GM23338 (cell line): Measurements from ENCODE around the gene TMEM37. TPM values are rescaled to one million over a fixed set of nuclear protein-coding genes. Genes with fewer than 3 reads are reported as not detected.

ENCODE experiments used
- ATAC-seq: fragments of 200-7000 bp; cut with Tn5 transposase; 3 replicates; pipeline ENCODE4 v1.9.1; 2020
- DNase-seq: peaks from one replicate; pipeline ENCODE4 v3.0.0-alpha.2; 2015; ENCODE audit warnings: low spot score
- H2AFZ ChIP-seq: fragments of 200-600 bp; sonication (generic); 2 replicates; pipeline ENCODE4 v1.8.0; 2016; ENCODE audit warnings: antibody characterized with exemption, mild to moderate bottlenecking, moderate library complexity
- H3F3A ChIP-seq: fragments of 200-600 bp; sonication (generic); replicated peaks from 2 replicates; pipeline ENCODE4 v1.8.0; 2017; ENCODE audit warnings: antibody characterized with exemption, mixed run types, low read depth
- H3K27ac ChIP-seq: fragments of 200-600 bp; sonication (generic); 2 replicates; pipeline ENCODE4 v1.6.1; 2016; ENCODE audit warnings: low read depth
- H3K27me3 ChIP-seq: fragments of 200-600 bp; sonication (generic); 2 replicates; pipeline ENCODE4 v1.8.0; 2016; ENCODE audit warnings: mild to moderate bottlenecking, mixed run types, moderate library complexity; ENCODE audit not compliant: insufficient read depth
- H3K36me3 ChIP-seq: fragments of 200-600 bp; sonication (generic); 2 replicates; pipeline ENCODE4 v1.8.0; 2016; ENCODE audit warnings: mild to moderate bottlenecking; ENCODE audit not compliant: insufficient read depth
- H3K4me1 ChIP-seq: fragments of 200-600 bp; sonication (generic); 2 replicates; pipeline ENCODE4 v1.8.0; 2016; ENCODE audit warnings: mild to moderate bottlenecking, moderate library complexity; ENCODE audit not compliant: insufficient read depth
- H3K4me2 ChIP-seq: fragments of 200-600 bp; sonication (generic); 2 replicates; pipeline ENCODE4 v1.7.1; 2017; ENCODE audit warnings: mixed run types
- H3K4me3 ChIP-seq: fragments of 200-600 bp; sonication (generic); 2 replicates; pipeline ENCODE4 v1.6.1; 2016; ENCODE audit warnings: mixed run types
- H3K79me2 ChIP-seq: fragments of 200-600 bp; sonication (generic); replicated peaks from 2 replicates; pipeline ENCODE4 v1.8.0; 2017; ENCODE audit warnings: mild to moderate bottlenecking; ENCODE audit not compliant: insufficient read depth
- H3K9me2 ChIP-seq: fragments of 200-600 bp; sonication (generic); 2 replicates; pipeline ENCODE4 v1.8.0; 2017; ENCODE audit not compliant: insufficient read depth
- H4K20me1 ChIP-seq: fragments of 200-600 bp; sonication (generic); replicated peaks from 2 replicates; pipeline ENCODE4 v1.8.0; 2017; ENCODE audit warnings: mild to moderate bottlenecking; ENCODE audit not compliant: insufficient read depth
- H3K27ac Mint-ChIP-seq: 2 replicates; pipeline ENCODE4 v1.8.0; 2020; ENCODE audit warnings: inconsistent platforms, mild to moderate bottlenecking, moderate library complexity, mixed read lengths
- H3K27me3 Mint-ChIP-seq: 3 replicates; pipeline ENCODE4 v1.8.0; 2022; ENCODE audit warnings: low read depth, mild to moderate bottlenecking, moderate library complexity, mixed read lengths, inconsistent platforms; ENCODE audit not compliant: insufficient read depth, poor library complexity
- H3K36me3 Mint-ChIP-seq: 3 replicates; pipeline ENCODE4 v1.8.0; 2021; ENCODE audit warnings: low read depth, mild to moderate bottlenecking, inconsistent platforms, moderate library complexity, mixed read lengths
- H3K4me1 Mint-ChIP-seq: 3 replicates; pipeline ENCODE4 v1.8.0; 2020; ENCODE audit warnings: mild to moderate bottlenecking, inconsistent platforms, mixed read lengths
- H3K4me3 Mint-ChIP-seq: 3 replicates; pipeline ENCODE4 v1.8.0; 2021; ENCODE audit warnings: moderate library complexity, mild to moderate bottlenecking, inconsistent platforms, mixed read lengths
- H3K9me3 Mint-ChIP-seq: 3 replicates; pipeline ENCODE4 v1.8.0; 2020; ENCODE audit warnings: moderate library complexity, mild to moderate bottlenecking, inconsistent platforms, mixed read lengths
- CREB1 ChIP-seq: fragments of 250-450 bp; sonication (Bioruptor Pico); IDR thresholded peaks from 2 replicates; pipeline ENCODE4 v1.5.0; 2020; ENCODE audit warnings: low read depth, mild to moderate bottlenecking, moderate library complexity
- EZH2 ChIP-seq: fragments of 200-600 bp; sonication (generic); IDR thresholded peaks from one replicate; pipeline ENCODE4 v1.8.0; 2017; ENCODE audit warnings: antibody characterized with exemption, mild to moderate bottlenecking, low read depth; ENCODE audit not compliant: unreplicated experiment
- EZH2phosphoT487 ChIP-seq: fragments of 200-600 bp; sonication (generic); IDR thresholded peaks from one replicate; pipeline ENCODE4 v1.8.1; 2018; ENCODE audit warnings: antibody characterized with exemption; ENCODE audit not compliant: unreplicated experiment
- JUNB ChIP-seq: IDR thresholded peaks from one replicate; pipeline ENCODE4 v1.6.1; 2016; ENCODE audit warnings: antibody characterized with exemption; ENCODE audit not compliant: unreplicated experiment
- NANOG ChIP-seq: IDR thresholded peaks from 2 replicates; pipeline ENCODE4 v1.6.1; 2016; ENCODE audit warnings: antibody characterized with exemption, borderline replicate concordance
- POLR2AphosphoS5 ChIP-seq: IDR thresholded peaks from 2 replicates; pipeline ENCODE4 v1.6.1; 2016; ENCODE audit warnings: antibody characterized with exemption, low read depth
- STAT1 ChIP-seq: IDR thresholded peaks from one replicate; pipeline ENCODE4 v1.6.1; 2016; ENCODE audit warnings: antibody characterized with exemption; ENCODE audit not compliant: unreplicated experiment
- ZNF114 ChIP-seq: fragments of 250-450 bp; sonication (Bioruptor Pico); IDR thresholded peaks from 2 replicates; pipeline ENCODE4 v1.5.0; 2020; ENCODE audit warnings: mild to moderate bottlenecking, moderate library complexity
- ZNF331 ChIP-seq: fragments of 250-450 bp; sonication (Bioruptor Pico); IDR thresholded peaks from 2 replicates; pipeline ENCODE4 v1.5.0; 2020; ENCODE audit warnings: low read depth, mild to moderate bottlenecking, moderate library complexity
- polyA plus RNA-seq: library from polyadenylated mRNA; unstranded; fragments of >200 nt; fragmentation: Nextera tagmentation; extraction: Ambion mirVana; gene quantifications from 2 replicates; pipeline ENCODE4 v1.2.1, GENCODE V29; 2016
- total RNA-seq: library from RNA; depleted of rRNA; stranded (reverse); fragments of >200 nt; shearing (Covaris generic); gene quantifications from 2 replicates; pipeline ENCODE4 v1.2.3, GENCODE V29; 2014
- TF ChIP-seq, protein P1 (sequence below): IDR thresholded peaks from 2 replicates; pipeline ENCODE4 v1.6.1; 2016; ENCODE audit warnings: antibody characterized with exemption
- TF ChIP-seq, protein P2 (sequence below): fragments of 250-450 bp; sonication (Bioruptor Pico); IDR thresholded peaks from 2 replicates; pipeline ENCODE4 v1.5.0; 2020; ENCODE audit warnings: mild to moderate bottlenecking, moderate library complexity
- TF ChIP-seq, protein P3 (sequence below): IDR thresholded peaks from one replicate; pipeline ENCODE4 v1.6.1; 2018; ENCODE audit warnings: antibody characterized with exemption; ENCODE audit not compliant: unreplicated experiment
- TF ChIP-seq, protein P4 (sequence below), 2 experiments: fragments of 200-600 bp in 1 of 2; sonication (generic) in 1 of 2; conservative IDR thresholded peaks; 2 replicates each; pipeline versions ENCODE4 v1.5.1 to v1.6.1; 2016 to 2017; ENCODE audit warnings: antibody characterized with exemption in 2 of 2, low read depth in 2 of 2, mild to moderate bottlenecking in 2 of 2, moderate library complexity in 1 of 2

The TMEM37 gene
- total and polyA plus RNA-seq, 2 experiments from 2014 or later: 8.6 to 8.8 TPM

DNA sequence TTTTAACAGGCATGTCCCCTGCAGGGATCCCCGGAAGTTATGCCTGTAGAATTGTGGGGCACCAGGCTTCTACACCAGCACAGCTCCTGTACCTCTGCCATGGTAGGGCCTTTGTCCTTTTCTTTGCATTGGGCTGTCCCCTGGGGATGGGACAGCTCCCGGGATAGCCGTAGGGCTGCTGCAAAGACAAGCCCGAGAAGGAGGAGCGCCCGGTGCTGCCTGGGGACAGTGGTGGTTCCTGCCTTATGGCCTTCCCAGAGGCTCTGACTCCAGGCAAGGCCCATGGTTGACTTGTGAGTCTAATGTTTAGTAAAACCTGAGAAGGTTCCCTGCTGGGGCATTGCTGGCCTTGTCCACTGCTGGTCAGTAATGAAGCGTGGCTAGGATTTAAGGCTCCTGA is 30.9 kb downstream of the TMEM37 start:
- Histone ChIP-seq H3K4me2 (no peak overlapping the region), H3F3A (no peaks in the 10 kb centered on the region), H2AFZ (no peak overlapping the region), H3K9me2 (no peaks in the 10 kb centered on the region), H4K20me1 (no peaks in the 10 kb centered on the region), H3K4me1 (no peaks in the 10 kb centered on the region), H3K4me3 (no peak overlapping the region), H3K79me2 (no peaks in the 10 kb centered on the region), H3K27me3 (no peaks in the 10 kb centered on the region), H3K27ac (no peak overlapping the region), H3K36me3 (no peaks in the 10 kb centered on the region)
- Mint-ChIP-seq H3K4me1 (no peaks in the 10 kb centered on the region), H3K27ac (no peak overlapping the region), H3K36me3 (no peaks in the 10 kb centered on the region), H3K9me3 (no peaks in the 10 kb centered on the region; the same call in 2 of the 3 replicates), H3K27me3 (peaks cover 3% of the 10 kb centered on the region), H3K4me3 (no peak overlapping the region)
- ATAC-seq: no peak
- DNase-seq: no peak
- TF ChIP-seq POLR2AphosphoS5 (no peak), ZNF114 (no peak), JUNB (no peak), CREB1 (CRISPR knock-in tag) (no peak), STAT1 (no peak), ZNF331 (CRISPR knock-in tag) (no peak), NANOG (no peak), EZH2phosphoT487 (no peak), EZH2 (no peak)
- TF ChIP-seq, protein P1, sequence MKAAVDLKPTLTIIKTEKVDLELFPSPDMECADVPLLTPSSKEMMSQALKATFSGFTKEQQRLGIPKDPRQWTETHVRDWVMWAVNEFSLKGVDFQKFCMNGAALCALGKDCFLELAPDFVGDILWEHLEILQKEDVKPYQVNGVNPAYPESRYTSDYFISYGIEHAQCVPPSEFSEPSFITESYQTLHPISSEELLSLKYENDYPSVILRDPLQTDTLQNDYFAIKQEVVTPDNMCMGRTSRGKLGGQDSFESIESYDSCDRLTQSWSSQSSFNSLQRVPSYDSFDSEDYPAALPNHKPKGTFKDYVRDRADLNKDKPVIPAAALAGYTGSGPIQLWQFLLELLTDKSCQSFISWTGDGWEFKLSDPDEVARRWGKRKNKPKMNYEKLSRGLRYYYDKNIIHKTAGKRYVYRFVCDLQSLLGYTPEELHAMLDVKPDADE: no peak
- TF ChIP-seq, protein P2, sequence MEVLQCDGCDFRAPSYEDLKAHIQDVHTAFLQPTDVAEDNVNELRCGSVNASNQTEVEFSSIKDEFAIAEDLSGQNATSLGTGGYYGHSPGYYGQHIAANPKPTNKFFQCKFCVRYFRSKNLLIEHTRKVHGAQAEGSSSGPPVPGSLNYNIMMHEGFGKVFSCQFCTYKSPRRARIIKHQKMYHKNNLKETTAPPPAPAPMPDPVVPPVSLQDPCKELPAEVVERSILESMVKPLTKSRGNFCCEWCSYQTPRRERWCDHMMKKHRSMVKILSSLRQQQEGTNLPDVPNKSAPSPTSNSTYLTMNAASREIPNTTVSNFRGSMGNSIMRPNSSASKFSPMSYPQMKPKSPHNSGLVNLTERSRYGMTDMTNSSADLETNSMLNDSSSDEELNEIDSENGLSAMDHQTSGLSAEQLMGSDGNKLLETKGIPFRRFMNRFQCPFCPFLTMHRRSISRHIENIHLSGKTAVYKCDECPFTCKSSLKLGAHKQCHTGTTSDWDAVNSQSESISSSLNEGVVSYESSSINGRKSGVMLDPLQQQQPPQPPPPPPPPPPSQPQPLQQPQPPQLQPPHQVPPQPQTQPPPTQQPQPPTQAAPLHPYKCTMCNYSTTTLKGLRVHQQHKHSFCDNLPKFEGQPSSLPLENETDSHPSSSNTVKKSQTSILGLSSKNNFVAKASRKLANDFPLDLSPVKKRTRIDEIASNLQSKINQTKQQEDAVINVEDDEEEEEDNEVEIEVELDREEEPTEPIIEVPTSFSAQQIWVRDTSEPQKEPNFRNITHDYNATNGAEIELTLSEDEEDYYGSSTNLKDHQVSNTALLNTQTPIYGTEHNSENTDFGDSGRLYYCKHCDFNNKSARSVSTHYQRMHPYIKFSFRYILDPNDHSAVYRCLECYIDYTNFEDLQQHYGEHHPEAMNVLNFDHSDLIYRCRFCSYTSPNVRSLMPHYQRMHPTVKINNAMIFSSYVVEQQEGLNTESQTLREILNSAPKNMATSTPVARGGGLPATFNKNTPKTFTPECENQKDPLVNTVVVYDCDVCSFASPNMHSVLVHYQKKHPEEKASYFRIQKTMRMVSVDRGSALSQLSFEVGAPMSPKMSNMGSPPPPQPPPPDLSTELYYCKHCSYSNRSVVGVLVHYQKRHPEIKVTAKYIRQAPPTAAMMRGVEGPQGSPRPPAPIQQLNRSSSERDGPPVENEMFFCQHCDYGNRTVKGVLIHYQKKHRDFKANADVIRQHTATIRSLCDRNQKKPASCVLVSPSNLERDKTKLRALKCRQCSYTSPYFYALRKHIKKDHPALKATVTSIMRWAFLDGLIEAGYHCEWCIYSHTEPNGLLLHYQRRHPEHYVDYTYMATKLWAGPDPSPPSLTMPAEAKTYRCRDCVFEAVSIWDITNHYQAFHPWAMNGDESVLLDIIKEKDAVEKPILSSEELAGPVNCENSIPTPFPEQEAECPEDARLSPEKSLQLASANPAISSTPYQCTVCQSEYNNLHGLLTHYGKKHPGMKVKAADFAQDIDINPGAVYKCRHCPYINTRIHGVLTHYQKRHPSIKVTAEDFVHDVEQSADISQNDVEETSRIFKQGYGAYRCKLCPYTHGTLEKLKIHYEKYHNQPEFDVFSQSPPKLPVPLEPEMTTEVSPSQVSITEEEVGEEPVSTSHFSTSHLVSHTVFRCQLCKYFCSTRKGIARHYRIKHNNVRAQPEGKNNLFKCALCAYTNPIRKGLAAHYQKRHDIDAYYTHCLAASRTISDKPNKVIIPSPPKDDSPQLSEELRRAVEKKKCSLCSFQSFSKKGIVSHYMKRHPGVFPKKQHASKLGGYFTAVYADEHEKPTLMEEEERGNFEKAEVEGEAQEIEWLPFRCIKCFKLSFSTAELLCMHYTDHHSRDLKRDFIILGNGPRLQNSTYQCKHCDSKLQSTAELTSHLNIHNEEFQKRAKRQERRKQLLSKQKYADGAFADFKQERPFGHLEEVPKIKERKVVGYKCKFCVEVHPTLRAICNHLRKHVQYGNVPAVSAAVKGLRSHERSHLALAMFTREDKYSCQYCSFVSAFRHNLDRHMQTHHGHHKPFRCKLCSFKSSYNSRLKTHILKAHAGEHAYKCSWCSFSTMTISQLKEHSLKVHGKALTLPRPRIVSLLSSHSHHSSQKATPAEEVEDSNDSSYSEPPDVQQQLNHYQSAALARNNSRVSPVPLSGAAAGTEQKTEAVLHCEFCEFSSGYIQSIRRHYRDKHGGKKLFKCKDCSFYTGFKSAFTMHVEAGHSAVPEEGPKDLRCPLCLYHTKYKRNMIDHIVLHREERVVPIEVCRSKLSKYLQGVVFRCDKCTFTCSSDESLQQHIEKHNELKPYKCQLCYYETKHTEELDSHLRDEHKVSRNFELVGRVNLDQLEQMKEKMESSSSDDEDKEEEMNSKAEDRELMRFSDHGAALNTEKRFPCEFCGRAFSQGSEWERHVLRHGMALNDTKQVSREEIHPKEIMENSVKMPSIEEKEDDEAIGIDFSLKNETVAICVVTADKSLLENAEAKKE: no peak
- TF ChIP-seq, protein P3, sequence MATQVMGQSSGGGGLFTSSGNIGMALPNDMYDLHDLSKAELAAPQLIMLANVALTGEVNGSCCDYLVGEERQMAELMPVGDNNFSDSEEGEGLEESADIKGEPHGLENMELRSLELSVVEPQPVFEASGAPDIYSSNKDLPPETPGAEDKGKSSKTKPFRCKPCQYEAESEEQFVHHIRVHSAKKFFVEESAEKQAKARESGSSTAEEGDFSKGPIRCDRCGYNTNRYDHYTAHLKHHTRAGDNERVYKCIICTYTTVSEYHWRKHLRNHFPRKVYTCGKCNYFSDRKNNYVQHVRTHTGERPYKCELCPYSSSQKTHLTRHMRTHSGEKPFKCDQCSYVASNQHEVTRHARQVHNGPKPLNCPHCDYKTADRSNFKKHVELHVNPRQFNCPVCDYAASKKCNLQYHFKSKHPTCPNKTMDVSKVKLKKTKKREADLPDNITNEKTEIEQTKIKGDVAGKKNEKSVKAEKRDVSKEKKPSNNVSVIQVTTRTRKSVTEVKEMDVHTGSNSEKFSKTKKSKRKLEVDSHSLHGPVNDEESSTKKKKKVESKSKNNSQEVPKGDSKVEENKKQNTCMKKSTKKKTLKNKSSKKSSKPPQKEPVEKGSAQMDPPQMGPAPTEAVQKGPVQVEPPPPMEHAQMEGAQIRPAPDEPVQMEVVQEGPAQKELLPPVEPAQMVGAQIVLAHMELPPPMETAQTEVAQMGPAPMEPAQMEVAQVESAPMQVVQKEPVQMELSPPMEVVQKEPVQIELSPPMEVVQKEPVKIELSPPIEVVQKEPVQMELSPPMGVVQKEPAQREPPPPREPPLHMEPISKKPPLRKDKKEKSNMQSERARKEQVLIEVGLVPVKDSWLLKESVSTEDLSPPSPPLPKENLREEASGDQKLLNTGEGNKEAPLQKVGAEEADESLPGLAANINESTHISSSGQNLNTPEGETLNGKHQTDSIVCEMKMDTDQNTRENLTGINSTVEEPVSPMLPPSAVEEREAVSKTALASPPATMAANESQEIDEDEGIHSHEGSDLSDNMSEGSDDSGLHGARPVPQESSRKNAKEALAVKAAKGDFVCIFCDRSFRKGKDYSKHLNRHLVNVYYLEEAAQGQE: no peak
- TF ChIP-seq, protein P4, sequence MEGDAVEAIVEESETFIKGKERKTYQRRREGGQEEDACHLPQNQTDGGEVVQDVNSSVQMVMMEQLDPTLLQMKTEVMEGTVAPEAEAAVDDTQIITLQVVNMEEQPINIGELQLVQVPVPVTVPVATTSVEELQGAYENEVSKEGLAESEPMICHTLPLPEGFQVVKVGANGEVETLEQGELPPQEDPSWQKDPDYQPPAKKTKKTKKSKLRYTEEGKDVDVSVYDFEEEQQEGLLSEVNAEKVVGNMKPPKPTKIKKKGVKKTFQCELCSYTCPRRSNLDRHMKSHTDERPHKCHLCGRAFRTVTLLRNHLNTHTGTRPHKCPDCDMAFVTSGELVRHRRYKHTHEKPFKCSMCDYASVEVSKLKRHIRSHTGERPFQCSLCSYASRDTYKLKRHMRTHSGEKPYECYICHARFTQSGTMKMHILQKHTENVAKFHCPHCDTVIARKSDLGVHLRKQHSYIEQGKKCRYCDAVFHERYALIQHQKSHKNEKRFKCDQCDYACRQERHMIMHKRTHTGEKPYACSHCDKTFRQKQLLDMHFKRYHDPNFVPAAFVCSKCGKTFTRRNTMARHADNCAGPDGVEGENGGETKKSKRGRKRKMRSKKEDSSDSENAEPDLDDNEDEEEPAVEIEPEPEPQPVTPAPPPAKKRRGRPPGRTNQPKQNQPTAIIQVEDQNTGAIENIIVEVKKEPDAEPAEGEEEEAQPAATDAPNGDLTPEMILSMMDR (conservative IDR thresholded peaks at IDR 0.05; ENCODE audit: low read depth in 2 of 2): no peak
